Fibroblast of peridontal ligament (primary cell): Measurements from ENCODE around the gene SYF2.
"Not testable (repeated sequence)": the region's sequence is repeated elsewhere in the genome, so short reads cannot be mapped to it uniquely, and the experiment has no call there.

Source experiments
- DNase-seq: peaks from one replicate; pipeline ENCODE4 v3.0.0-alpha.2; 2010; ENCODE audit errors: extremely low read depth

SYF2 gene

GRCh38 chr1:25246600-25247023 is 14.3 kb upstream of the SYF2 start:
- no peak for DNase-seq

- peak; percentile 41 for DNase-seq
Observed at GRCh38 chr1:25245809-25246599, 13.7 kb upstream of the SYF2 start.

GRCh38 chr1:25245393-25245792 is 13.1 kb upstream of the SYF2 start:
- no peak for DNase-seq

- DNase-seq, result no peak
Observed at GRCh38 chr1:25243907-25244306, 11.6 kb upstream of the SYF2 start.

GRCh38 chr1:25239681-25240541 is 7.6 kb upstream of the SYF2 start:
- DNase-seq, result peak; percentile 87

- no peak for DNase-seq
Observed at GRCh38 chr1:25238046-25238445, 5.7 kb upstream of the SYF2 start.

- DNase-seq, result not testable (repeated sequence)
Observed at GRCh38 chr1:25236261-25236660, 4.0 kb upstream of the SYF2 start.

- not testable (repeated sequence) for DNase-seq
Observed at GRCh38 chr1:25235411-25235810, 3.1 kb upstream of the SYF2 start.

- DNase-seq, result peak; percentile 89
Observed at GRCh38 chr1:25232866-25233784, 823 bp upstream of the SYF2 start.

GRCh38 chr1:25223471-25223870 is 8.8 kb downstream of the SYF2 start:
- DNase-seq, result no peak

GRCh38 chr1:25222606-25223005 is 9.7 kb downstream of the SYF2 start:
- no peak for DNase-seq

- no peak for DNase-seq
Observed at GRCh38 chr1:25220666-25221065, 11.6 kb downstream of the SYF2 start.

GRCh38 chr1:25219661-25220251 is 12.5 kb downstream of the SYF2 start:
- no peak for DNase-seq

GRCh38 chr1:25217598-25218232 is 14.6 kb downstream of the SYF2 start:
- no peak for DNase-seq

- DNase-seq, result no peak
Observed at GRCh38 chr1:25217015-25217414, 15.3 kb downstream of the SYF2 start.

GRCh38 chr1:25216123-25216522 is 16.2 kb downstream of the SYF2 start:
- no peak for DNase-seq

- DNase-seq, result no peak
Observed at GRCh38 chr1:25212725-25213124, 19.6 kb downstream of the SYF2 start.

- no peak for DNase-seq
Observed at GRCh38 chr1:25210728-25211127, 21.6 kb downstream of the SYF2 start.

- DNase-seq, result no peak
Observed at GRCh38 chr1:25209516-25209915, 22.8 kb downstream of the SYF2 start.

GRCh38 chr1:25208561-25209222 is 23.6 kb downstream of the SYF2 start:
- no peak for DNase-seq
